Gastrocnemius medialis (tissue), 4 donors: ENCODE data around the gene ITFG1.

Experiments used
- POLR2A ChIP-seq, 2 donors: fragments of 450-650 bp; IDR thresholded peaks; one replicate each; pipeline ENCODE4 v1.6.1; 2017; ENCODE audit warnings: antibody characterized with exemption in 2 of 2, mild to moderate bottlenecking in 2 of 2, moderate library complexity in 2 of 2
- TF ChIP-seq, protein P1 (sequence below), 5 experiments: fragments of 450-650 bp in 3 of 5; fragments of 200-600 bp in 2 of 5; sonication (generic) in 2 of 5; IDR thresholded peaks in 4 of 5; conservative IDR thresholded peaks in 1 of 5; 1 replicate in 4 of 5; 2 replicates in 1 of 5; pipeline ENCODE4 v1.5.1; 2016 to 2019; ENCODE audit warnings: antibody characterized with exemption in 5 of 5, mild to moderate bottlenecking in 3 of 5, moderate library complexity in 3 of 5

DNA sequence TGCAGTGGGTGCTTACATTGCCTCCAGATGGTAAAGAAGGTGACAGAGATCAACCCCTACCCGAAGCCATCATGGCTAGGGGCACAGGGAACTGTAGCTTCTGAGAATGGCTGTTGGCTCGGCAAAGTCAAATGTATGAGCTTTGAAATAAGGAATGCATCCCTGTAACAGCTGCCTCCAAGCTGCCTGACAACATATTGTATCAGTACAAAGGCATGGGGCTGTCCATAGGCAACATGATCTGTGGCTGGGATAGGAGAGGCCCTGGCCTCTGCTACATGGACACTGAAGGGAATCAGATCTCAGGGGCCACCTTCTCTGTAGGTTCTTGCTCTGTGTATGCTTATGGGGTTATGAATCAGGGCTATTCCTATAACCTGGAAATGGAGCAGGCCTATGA, 197.9 kb downstream of the ITFG1 start:
- no peak for TF ChIP-seq POLR2A (IDR thresholded peaks at IDR 0.05)
- TF ChIP-seq, protein P1, sequence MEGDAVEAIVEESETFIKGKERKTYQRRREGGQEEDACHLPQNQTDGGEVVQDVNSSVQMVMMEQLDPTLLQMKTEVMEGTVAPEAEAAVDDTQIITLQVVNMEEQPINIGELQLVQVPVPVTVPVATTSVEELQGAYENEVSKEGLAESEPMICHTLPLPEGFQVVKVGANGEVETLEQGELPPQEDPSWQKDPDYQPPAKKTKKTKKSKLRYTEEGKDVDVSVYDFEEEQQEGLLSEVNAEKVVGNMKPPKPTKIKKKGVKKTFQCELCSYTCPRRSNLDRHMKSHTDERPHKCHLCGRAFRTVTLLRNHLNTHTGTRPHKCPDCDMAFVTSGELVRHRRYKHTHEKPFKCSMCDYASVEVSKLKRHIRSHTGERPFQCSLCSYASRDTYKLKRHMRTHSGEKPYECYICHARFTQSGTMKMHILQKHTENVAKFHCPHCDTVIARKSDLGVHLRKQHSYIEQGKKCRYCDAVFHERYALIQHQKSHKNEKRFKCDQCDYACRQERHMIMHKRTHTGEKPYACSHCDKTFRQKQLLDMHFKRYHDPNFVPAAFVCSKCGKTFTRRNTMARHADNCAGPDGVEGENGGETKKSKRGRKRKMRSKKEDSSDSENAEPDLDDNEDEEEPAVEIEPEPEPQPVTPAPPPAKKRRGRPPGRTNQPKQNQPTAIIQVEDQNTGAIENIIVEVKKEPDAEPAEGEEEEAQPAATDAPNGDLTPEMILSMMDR (IDR thresholded peaks at IDR 0.05 in 4 of 5, conservative IDR thresholded peaks at IDR 0.05 in 1 of 5), result no peak
